A204.1 (cell line): ENCODE measurements around the gene CTNNBL1.
"Not testable (repeated sequence)": the region's sequence is repeated elsewhere in the genome, so short reads cannot be mapped to it uniquely, and the experiment has no call there.

Source experiments
- FAIRE-seq: peaks from 2 replicates; lab custom pipeline; 2012; peaks lifted over from hg19 to GRCh38; lab: Jason Lieb, UNC

CTNNBL1 gene

GRCh38 chr20:37711001-37711400 lies 17.2 kb downstream of the CTNNBL1 start:
- FAIRE-seq = no peak

- no peak for FAIRE-seq
These were observed 18.4 kb downstream of the CTNNBL1 start for GRCh38 chr20:37711994-37712964.

GRCh38 chr20:37713396-37713795 lies 19.6 kb downstream of the CTNNBL1 start:
- FAIRE-seq = no peak

- FAIRE-seq = no peak
These were observed 21.3 kb downstream of the CTNNBL1 start for GRCh38 chr20:37714978-37715672.

GRCh38 chr20:37721751-37722150 lies 27.9 kb downstream of the CTNNBL1 start:
- FAIRE-seq = no peak

- not testable (repeated sequence) for FAIRE-seq
These were observed 28.5 kb downstream of the CTNNBL1 start for GRCh38 chr20:37722312-37722711.

- FAIRE-seq = no peak
These were observed 29.8 kb downstream of the CTNNBL1 start for GRCh38 chr20:37723668-37724067.

- FAIRE-seq = no peak
These were observed 31.3 kb downstream of the CTNNBL1 start for GRCh38 chr20:37725165-37725564.

GRCh38 chr20:37725855-37726254 lies 32.0 kb downstream of the CTNNBL1 start:
- no peak for FAIRE-seq

GRCh38 chr20:37726321-37726720 lies 32.5 kb downstream of the CTNNBL1 start:
- no peak for FAIRE-seq

GRCh38 chr20:37726971-37727956 lies 33.4 kb downstream of the CTNNBL1 start:
- no peak for FAIRE-seq

GRCh38 chr20:37727957-37728634 lies 34.3 kb downstream of the CTNNBL1 start:
- FAIRE-seq = no peak

GRCh38 chr20:37728635-37728983 lies 34.8 kb downstream of the CTNNBL1 start:
- no peak for FAIRE-seq

- FAIRE-seq = no peak
These were observed 35.6 kb downstream of the CTNNBL1 start for GRCh38 chr20:37729452-37729851.

GRCh38 chr20:37729909-37730308 lies 36.1 kb downstream of the CTNNBL1 start:
- no peak for FAIRE-seq

GRCh38 chr20:37733416-37733815 lies 39.6 kb downstream of the CTNNBL1 start:
- no peak for FAIRE-seq

GRCh38 chr20:37734228-37734985 lies 40.6 kb downstream of the CTNNBL1 start:
- no peak for FAIRE-seq

GRCh38 chr20:37735541-37735940 lies 41.7 kb downstream of the CTNNBL1 start:
- FAIRE-seq = no peak

GRCh38 chr20:37736132-37736531 lies 42.3 kb downstream of the CTNNBL1 start:
- FAIRE-seq = no peak

- FAIRE-seq = no peak
These were observed 44.1 kb downstream of the CTNNBL1 start for GRCh38 chr20:37737826-37738420.
